ENCODE measurements around the gene PTPRS.

Gene PTPRS

DNA sequence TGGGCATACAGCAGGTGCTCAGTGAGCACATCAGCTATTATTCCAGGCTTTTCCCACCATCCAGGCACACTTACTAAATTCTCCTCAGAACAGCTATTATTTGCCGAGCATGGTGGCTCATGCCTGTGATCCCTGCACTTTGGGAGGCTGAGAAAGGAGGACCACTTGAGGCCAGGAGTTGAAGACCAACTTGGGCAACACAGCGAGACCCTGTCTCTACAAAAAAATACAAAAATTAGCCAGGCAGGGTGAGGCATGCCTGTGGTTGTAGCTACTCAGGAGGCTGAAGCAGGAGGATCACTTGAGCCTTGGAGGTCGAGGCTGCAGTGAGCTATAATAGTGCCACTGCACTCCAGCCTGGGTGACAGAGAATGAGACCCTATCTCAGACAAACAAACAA is 35.4 kb downstream of the PTPRS start:
- DNase-seq, result no peak

DNA sequence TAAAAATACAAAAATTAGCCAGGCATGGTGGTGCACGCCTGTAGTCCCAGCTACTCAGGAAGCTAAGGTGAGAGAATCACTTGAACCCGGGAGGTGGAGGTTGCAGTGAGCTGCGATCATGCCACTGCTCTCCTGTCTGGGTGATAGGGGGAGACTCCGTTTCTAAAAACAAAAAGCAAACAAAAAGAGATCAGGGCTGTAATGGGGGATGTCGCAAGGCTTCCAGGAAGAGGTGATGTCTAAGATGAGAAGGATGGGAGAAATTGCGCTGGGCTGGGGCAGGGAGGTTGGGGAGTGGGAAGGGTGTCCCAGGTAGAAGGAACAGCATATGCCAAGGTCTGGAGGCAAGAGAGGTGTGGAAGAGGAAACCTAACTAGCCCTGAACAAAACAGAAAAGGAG is 36.1 kb downstream of the PTPRS start:
- no peak for DNase-seq

DNA sequence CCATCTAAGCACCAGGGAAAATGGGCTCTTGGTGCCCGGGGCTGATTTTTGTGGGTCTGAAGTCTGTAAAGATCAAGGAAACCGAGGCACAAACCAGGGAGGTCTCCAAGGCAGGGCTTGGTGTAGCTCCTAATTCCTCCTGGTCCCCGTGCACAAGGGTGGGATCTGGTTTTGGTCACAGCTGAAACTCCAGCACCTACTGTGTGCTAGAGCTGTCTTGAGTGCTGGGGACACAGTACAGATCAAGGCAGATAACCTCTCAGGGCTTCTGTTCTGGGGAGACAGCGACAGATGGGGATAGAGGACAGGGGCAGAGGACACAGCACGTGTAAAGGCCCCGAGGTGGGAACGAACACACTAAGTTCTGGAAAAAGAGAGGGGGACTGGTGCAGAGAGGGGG is 37.4 kb downstream of the PTPRS start:
- no peak for DNase-seq

DNA sequence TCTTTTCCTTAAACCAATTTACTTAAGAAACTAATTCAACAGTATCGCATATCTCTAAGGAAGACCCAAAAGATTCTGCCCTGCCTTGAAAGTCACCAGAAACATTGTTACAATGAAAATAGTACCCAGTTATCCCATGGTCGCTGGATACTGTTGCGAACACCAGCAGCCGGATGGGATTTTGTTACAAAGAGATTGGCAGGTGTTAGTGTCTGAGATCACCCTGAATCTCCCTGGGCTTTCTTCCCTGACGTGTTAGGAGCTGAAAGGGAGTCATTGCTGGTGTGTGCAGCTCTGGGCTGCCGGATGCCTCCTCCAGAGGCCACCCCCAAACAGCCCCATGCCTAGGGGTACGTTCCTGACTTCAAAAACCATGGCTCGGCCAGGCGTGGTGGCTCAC is 38.2 kb downstream of the PTPRS start:
- no peak for DNase-seq

DNA sequence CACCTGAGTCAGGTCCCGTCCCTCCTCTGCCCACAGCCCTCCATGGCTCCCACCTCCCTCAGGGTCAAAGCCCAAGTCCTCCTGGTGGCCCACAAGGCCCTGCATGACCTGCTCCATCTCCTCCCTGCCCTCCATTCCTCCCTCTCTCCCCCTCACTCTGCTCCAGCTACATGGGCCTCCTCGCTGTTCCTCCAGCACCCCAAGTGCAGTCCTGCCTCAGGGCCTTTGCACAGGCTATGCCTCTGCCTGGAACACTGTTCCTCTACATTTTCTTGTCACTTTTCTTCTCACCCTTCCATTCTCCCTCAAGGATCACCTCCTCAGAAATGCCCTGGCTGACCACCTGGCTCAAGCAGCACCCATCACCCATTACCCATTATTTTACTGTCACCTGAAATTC is 41.5 kb downstream of the PTPRS start:
- no peak for DNase-seq

DNA sequence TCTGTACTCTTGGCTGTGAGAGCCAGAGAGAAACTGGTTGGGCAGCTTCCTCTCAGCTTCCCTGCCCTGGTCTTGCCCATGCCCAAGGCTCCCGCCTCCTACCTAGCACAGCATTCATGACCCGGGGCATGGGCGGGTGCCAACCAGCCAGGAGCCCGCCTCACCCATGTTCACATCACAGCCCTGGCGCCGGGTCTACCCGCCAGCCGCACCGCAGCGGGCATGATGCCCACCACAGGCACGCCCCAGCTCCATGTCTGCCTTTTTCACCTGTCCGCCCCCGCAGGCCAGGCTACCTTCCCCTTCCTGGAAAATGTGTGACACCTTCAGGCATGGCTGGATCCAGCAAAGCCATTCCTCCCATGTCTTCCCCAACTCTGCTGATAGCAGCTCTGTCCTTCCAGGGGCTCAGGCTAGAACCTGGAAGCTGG is 42.1 kb downstream of the PTPRS start:
- no peak for DNase-seq

DNA sequence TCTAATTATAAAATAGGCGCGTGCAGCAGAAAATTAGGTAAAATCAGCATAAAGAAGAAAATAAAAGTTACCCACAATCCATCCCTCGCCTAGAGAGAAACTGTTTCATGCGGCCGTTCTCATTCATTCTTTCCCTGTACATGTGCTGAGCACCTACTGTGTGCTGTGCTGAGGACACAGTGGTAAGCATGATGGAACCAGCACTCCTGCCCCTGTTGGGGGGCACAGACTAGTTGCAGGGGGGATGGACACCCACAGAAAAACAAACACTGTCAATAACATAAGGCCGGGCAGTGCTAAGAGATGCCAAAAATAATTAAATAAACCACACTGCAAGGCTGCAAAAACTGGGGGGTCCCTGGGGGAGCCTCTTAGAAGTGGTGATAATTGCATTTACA is 43.3 kb downstream of the PTPRS start:
- no peak for DNase-seq

DNA sequence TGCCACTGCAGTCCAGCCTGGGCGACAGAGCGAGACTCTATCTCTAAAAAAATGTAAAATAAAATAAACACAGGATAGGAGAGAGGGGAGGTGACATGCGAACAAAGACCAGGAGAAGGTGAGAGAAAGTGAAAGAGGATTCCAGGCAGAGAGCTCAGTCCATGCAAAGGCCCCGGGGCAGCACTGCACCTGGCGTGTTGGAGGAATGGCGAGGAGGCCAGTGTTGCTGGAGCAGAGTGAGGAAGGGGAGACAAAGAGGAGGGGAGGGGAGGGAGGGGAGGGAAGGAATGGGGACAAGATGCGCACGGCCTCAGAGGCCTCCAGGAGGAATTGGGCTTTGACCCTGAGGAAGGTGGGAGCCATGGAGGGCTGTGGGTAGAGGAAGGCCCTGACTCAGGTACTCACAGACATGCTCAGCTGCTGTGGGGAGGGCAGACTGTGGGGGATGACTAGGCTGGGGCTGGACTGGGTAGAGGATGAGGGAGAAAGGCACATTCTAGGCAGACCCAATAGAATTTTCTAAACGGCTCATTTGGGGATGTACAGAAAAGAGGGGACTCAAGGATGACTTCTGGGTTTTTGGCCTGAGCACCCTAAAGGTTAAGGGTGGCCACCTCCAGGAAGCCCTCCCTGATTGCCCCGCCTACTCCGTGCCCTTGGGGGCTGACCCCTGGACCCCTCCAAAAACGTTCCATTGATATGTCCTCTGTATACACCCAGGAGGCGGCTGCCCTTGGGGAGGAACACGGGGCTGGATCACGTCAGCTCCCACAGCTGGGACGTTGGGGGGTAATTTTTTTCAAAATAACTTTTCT is 43.9 kb downstream of the PTPRS start:
- no peak for DNase-seq

DNA sequence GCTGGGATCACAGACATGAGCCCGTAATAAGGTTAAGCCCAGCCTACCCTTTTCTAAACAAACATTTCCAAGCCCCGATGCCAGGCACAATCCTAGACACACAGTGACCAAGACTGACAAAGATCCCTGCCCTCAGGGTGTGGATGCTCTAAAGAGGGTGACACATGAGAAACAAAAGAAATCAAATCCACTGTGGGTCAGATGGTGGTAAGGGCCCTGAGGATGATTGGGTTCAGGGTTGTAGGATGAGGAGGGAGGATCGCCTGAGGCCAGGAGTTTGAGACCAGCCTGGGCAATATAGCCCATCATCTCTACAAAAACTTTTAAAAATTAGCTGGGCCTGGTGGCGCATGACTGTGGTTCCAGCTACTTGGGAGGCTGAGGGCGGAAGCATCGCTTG is 44.6 kb downstream of the PTPRS start:
- no peak for DNase-seq

DNA sequence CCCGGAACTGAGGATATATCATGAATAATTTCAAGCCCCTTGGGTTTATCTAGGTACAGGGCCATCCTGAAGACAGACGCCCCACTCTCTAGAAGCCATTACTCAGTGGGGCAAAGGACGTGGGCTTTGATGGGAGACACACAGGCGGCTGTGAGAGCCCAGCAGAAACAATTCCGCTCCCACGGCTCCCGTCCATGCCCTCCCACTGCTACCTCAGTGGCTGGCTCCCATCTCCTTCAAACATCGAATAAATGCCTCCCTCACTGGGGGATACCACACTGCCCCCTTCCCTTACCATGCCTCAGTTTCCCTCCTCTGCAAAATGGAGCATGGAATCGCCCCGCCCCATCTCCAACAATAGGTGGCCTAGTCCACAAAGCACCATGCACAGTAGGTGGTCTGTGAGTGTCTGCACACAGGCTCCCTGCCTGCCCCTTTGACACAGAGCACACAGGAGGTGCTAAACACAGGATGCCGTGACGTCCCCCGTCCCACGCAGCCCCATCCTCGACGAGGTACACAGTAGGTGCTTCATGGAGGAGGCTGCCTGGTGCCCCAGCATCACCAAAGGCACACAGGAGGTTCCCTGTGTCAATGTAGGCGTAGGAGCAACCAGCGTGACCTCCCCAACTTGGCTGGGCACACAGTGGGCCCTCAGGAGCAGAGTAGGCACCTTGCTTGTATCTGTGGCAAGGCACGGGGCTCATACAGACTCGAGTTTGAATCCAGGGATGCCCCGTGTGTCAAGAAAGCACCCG is 46.0 kb downstream of the PTPRS start:
- no peak for DNase-seq

DNA sequence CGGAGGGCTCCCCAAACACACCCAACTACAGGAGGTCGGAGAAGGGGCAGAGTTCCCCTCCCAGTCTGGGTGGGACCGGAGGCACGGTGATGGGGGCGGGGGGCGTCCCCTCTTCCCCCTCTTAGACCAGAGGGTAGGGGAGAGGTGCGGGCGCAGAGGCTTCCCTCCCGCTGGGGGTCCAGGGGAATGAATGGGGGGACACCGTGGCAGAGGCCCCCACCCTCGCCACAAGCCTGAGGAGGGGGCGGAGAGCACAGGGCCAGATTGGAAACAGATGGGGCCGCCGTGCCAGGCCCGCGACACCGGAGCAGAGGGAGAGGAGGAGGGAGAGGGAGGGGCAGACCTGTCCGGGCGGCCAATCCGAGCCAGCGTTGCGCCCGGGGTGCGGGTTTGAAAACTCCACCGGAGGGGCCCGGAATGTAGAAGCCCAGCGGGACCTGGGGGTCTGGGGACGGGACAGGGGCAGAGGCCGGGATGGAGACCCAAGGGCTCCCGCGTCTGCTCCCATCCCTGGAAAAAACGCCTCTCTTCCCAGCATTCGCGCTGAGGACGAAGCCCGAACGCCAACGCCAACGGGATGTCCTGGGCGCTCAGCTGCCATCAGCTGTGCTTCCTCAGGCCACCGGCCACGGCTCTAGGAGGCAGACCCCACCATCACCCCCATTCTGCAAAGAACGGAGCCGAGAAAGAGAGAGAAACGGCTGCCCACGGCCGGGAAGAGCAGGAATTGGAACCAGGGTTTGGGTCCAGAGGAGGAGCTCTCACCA is 46.8 kb downstream of the PTPRS start:
- no peak for DNase-seq

DNA sequence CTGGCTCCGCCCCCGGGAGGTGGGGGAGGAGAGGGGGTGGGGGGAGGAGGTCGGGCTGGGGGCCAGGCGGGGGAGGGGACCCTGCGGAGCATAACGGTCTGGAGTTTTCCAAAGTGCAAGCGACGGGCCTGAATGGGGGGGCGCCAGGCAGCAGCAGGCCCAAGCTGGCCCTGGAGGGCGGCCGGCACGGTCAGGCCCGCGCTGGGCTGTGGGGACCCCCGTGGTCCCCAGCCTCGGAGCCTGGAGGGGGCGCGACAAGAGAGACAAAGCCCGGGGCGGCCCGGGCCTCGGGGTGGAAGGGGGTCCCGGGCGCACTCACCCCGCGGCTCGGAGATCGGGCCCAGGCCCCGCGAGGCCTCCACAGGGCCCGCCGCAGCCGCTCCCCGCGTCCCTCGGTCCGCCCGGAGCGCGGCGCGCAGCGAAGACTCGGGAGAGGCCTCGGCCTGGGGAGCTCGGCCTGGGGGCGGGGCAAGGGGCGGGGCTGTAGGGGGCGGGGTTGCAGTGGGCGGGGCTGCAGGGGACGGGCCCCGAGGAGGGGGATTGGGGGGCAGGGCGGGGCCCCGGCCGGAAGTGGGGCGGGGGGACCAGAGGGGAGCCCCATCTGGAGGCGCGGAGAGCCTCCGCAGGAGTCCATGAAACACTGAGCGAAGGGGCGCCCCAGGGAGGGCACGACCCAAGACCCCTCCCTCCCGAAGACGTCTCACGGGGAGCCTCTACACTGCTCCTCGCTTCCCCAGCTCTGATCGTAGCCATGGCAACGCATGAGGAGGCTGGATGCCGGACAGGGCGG is 47.6 kb downstream of the PTPRS start:
- DNase-seq, result peak; percentile 52

DNA sequence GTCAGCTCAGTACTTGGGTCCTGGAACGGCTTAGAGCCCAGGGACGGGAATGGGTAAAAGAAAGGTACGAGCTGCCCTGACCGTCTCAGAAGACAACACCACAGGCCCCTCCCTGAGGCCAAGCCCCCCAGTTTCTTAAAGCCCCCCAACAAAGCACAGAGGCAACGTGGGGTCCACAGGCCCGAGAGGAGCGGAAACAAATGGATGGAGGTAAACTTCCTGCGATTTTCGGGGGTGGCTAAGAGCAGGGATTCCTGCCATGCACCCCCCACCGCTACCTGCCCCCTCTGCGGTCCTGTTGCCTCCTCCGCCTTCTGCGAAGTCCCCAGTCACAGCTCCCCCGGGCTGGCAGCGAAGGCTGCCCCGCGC is 48.2 kb downstream of the PTPRS start:
- no peak for DNase-seq

DNA sequence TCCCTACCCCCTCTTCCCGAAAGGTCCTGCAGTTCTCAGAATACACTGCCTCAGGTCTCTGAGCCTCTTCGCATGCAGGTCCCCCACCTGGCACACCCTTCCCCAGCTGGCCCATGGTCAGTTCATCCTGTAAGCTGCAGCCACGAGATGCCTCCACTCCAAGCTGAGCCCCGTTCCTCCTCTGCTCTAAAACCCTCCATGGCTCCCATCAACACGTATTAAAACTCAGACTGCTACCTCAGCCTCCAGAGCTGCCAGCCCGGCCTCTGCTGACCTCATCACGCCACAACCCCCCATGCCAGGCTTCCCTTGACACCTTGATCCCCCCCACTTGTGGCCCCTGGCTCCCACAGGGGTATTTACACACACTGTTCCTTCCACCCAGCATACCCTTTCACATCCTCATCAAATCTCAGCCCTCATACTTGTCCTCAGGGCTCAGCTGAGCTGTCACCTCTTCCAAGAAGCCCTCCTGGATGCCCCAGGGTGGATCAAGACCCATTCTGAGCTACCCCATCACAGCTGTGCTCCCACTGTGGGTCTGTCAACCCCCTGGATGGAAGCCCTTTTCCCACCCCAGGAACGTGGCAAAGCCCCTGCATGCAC is 48.9 kb downstream of the PTPRS start:
- no peak for DNase-seq
